GM12873 (cell line): ENCODE data around the gene TNFRSF14.

Source experiments
- TF ChIP-seq, protein P1 (sequence below): IDR thresholded peaks from 2 replicates; pipeline ENCODE4 v1.5.1; 2012; ENCODE audit warnings: low read depth, mild to moderate bottlenecking, moderate library complexity, low read length, control low read depth; ENCODE audit not compliant: insufficient read depth; ENCODE audit errors: missing control alignments

Gene TNFRSF14

DNA sequence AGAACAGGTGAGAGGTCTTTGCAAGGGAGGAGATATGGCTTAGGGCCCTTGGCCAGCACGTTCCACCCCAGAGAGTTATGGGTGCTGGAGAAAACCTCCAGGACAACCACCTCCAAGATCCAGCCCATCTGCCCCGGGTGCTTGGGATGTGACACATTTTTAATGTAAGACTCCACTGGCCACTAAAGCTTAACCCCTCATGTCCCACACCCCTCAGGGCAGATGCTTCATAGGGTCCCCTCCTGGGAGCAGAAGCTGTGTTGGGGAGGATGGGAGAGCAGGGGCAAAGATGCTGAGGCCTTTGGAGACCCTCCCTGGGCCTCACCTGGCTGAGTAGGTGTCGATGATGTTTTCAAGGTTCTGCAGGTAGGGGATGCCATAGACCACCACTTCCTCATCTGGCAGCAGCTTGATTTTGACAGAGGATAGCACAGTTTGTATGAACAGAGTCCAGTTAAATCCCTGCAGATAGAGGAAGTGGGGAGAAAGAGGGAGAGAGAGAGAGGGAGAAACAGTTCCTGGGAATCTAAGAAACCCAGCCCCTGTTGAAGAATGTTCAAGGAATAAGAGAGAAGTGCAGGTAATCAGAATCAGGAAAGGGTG lies 42.3 kb downstream of the TNFRSF14 start:
- TF ChIP-seq, protein P1, sequence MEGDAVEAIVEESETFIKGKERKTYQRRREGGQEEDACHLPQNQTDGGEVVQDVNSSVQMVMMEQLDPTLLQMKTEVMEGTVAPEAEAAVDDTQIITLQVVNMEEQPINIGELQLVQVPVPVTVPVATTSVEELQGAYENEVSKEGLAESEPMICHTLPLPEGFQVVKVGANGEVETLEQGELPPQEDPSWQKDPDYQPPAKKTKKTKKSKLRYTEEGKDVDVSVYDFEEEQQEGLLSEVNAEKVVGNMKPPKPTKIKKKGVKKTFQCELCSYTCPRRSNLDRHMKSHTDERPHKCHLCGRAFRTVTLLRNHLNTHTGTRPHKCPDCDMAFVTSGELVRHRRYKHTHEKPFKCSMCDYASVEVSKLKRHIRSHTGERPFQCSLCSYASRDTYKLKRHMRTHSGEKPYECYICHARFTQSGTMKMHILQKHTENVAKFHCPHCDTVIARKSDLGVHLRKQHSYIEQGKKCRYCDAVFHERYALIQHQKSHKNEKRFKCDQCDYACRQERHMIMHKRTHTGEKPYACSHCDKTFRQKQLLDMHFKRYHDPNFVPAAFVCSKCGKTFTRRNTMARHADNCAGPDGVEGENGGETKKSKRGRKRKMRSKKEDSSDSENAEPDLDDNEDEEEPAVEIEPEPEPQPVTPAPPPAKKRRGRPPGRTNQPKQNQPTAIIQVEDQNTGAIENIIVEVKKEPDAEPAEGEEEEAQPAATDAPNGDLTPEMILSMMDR, result peak; percentile 16

DNA sequence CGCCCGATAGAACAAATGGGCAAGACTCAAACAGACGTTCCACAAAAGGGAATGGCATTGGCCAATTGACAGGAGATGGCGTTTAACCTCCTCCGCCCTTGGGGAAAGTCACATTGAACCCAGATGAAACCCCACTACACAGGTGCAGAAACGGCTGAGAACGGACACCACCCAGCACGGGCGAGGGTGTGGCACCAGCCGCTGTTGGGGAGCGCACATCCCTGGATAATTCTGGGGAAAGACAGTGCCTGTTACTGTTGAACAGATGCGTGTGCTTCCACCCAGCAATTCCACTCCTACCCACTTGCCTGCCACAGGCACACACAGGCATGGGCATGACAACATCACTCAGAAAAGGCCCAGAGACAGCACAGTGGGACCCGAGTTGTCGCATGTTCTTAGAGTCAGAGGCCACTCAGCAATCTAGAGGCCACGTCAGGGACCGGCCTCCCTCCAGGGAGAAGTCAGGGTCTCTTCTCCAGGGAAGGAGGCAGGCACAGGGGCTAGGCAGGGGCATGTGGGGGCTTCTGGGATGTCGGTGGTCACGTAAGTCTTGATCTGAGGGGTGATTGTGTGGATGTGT lies 45.6 kb downstream of the TNFRSF14 start:
- TF ChIP-seq, protein P1, result no peak

DNA sequence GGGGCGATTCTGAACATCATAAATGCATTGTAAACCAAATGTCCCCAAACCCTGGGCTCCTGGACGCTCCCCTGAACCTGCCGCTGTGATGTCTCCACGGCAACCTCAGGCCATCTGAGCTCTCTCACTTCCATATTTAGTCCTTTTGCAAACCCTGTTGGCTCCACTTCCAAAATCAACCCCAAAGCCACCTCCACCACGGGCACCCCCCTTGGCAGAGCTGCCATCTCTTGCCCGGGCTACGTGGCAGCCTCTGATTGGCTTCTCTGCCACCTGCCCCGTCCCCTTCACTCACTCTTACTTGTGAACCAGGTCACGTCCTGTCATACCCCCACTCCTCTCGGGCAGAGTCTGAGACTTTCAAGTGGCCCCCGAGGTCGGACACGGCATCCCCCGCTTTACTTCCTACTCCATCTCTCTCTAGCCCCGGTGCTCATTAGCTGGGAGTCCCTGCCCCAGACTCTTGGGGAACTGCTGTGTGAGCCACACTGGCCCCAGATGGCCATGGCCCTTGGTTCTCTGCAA lies 46.2 kb downstream of the TNFRSF14 start:
- TF ChIP-seq, protein P1, result no peak

DNA sequence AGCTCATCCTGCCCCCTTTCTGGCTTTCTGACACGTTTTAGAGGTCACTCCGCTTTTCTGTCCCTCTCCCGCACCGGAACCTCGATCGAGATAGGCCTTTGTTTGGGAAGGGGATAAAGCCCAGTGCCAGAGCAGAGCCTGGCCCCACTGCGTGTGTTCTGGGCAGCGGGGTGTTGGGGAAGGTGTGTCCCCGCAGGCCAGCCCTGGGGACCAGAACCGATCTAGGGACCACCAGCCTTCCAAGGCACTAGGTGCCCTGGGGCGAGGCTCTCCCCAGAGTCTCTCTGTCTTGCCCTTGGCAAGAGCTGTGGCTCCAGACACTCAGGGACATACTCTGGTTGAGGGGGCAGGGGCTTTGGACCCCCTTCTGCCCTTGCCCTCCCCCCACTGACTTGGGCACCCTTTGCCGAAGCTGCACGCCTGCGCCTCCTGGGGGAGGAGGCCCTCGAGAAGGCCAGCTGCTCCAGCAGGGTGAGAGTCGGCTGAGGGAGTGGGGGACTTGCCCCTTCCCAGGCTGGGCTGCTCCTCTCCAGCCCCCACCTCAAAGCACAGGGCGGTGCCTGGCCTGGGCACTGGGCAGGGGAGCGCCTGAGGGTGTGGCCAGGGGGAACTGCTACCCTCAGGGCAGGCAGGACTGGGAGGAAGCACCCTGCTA lies 46.8 kb downstream of the TNFRSF14 start:
- TF ChIP-seq, protein P1, result no peak

DNA sequence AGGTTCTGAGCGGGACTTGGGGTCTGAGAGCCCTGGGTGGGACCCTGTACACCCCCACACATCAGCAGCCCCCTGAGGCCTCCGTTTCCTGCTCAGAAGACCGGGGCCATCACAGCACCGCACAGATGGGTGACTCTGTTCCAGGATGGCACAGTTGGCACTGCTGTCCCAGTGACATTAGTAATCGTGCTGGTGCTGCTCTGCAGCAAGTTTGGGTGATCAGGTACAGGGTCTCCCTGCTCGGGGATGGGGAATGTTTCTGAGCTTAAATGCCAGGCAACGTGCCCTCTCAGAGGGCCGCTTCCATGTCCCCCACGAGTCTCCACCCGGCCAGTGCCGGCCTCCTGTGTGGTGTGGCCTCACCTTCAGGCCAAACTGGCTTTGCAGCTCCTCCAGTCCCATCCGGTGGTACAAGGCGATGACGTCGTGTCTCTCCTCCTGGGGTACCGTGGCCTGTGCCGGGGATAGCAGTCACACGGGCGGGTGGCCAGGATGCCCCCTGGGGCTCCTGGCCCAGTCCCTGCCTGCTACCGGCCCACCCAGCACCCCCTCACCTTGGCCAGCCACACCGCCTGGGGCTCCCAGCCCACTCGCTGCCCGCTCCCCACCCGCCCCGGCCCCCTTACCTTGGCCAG lies 47.5 kb downstream of the TNFRSF14 start:
- TF ChIP-seq, protein P1, result no peak

DNA sequence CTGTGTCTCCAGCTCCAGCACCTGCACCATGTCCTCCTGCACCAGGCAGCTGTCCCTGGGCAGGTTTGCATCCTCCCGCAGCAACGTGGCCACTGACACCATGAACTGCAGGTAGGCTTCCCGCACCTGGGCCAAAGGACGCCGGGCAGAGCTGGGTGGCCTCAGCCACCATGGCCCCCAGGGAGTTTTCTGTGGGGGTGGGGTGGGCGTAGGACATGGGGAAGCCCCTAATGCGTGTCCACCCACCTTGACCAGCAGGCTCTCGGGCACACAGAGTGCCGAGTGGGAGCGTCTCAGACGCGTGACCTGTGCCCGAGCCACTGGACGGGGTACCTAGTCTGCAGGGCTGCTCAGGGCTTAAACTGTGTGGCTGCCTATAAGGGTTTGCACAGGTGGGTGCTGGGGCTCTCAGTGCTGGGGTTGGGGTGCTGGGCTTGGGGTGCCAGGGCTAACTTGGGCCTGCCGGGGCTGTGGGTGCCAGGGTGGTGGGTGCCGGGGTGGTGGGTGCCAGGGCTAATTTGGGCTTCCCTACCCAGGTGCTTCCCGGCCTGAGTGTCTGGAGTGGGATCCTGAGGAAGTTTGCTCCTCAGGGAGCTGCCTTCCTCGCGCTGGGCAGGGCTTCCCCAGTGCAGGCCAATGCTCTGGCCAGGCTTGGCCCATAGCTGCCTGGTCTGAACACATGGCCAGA lies 48.1 kb downstream of the TNFRSF14 start:
- TF ChIP-seq, protein P1, result no peak

DNA sequence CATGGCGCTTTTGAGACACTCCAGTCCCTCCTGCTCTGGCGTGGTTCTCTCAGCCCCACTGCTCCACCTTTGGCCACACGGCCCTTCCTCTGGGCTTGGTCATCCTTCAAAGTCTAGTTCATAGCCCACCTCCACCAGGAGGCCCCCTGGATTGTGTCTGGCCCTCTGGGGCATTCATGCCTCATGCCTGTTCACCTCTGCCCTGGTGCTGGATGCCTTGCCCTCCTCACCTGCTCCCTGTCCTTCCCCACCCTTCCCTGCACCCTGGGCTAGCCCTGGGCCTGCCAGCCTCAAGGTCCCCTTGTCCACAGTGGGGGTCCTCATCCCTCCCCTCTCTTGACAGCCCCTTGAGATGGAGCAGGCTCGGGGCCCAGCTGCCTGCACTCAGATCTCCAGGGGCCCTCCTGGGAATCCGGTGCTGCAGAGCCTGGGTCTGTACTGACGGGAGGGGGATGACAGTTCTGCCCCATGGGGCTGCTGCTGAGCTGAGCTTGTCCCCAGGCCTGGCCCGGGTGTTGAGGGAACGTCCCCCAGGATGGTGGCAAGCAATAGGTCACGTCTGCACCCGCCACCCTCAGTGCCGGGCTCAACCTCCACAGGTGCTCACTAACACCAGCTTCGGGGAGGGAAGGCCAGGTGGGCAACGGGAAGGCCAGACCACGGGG lies 48.8 kb downstream of the TNFRSF14 start:
- TF ChIP-seq, protein P1, result no peak
